Right forelimb (tissue), 1 donor: ENCODE results near the gene SAP25.
"Not testable (repeated sequence)": the region's sequence is repeated elsewhere in the genome, so short reads cannot be mapped to it uniquely, and the experiment has no call there.

Experiments
- DNase-seq: peaks from one replicate; pipeline ENCODE4 v3.0.0-alpha.2; 2018

SAP25 gene

DNA sequence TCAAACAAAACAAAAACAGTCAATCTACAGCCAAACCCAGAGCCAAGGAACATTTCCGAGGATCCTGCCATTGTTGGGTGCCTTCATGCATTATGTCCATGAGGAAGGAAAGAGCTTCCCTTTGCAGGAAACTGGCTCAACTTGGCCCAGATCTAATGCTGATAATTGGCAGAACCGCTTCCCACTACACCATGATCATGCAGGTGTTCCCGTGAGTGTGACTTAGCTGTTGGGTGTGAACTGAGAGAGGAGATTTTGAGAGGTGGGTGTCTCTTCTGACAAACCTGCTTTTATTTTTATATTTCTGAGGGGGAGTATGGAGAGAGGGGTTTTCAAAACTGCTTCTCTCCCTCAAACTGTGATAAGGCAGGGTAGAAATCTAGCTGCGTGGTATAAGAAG, 14.6 kb downstream of the SAP25 start:
- no peak for DNase-seq

DNA sequence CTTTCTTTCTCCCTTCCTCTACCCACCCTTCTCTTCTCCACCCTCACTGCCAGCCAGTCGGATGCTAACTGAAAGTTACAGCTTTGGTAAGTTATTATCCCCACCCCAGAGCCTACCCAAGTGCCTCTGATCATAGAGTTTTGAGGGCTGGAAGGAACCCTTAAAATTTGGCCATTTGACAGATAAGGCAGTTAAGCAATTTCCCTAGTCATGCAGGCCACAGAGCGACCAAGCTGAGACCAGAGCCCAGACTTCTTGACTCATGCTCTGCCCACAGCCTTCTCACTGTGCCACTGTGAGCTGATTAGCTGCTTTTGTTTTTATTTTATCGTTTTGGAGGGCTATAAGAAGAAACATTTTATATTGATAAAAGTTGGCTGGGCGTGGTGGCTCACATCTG, 17.2 kb downstream of the SAP25 start:
- no peak for DNase-seq

DNA sequence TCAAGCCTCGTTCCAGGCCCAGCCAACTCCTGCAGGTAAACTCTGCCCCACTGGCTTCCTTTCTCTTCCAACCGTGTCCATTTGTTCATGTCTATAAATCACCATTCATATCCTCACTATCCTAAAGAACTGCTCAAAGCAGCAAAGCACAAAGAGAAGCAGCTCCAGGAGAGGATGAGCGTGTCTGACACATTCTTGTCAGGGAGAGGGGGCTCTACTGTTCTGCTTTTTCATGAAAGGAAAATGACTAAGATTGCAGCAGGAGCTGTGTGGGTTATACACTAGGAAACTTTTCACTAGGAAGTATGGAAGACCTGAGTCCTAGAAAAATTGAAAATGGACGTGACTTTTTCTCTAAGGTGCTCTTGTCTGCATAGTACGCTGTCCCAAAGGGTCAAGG, 18.0 kb downstream of the SAP25 start:
- no peak for DNase-seq

DNA sequence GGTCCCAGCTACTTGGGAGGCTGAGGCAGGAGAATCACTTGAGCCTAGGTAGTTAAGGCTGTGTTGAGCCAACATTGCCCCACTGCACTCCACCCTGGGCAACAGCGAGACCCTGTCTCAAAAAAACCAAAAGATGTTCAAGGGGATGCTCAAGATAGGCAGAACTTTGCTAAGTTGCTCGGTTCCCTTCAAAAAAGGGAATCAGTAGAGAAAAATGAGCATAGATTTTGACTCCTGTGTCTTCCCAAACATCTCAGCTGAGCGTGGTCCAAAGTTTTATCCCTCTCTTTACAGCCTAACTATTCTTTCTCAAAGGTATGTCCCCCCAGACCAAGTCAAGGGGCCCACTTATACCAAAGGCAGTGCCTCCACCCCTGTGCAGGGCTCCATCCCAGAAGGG, 20.7 kb downstream of the SAP25 start:
- DNase-seq = no peak

DNA sequence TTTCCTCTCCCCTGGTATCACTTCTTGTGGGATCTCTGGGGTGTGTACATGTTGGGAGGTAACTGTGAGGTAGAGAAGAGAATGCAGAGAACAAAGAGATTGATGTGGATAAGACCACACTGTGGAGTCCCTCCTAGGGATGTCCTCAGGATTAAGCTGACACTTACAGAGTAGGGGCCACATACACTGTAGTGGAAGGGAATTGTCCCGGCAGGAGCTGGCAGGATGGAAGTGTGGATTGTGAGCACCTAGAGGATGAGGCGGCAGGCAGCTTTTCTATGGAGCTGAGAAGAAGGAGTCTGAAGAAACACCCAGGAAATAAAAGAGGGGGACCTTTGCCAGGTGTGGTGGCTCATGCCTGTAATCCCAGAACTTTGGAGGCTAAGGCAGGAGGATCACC, 21.2 kb downstream of the SAP25 start:
- DNase-seq = no peak

DNA sequence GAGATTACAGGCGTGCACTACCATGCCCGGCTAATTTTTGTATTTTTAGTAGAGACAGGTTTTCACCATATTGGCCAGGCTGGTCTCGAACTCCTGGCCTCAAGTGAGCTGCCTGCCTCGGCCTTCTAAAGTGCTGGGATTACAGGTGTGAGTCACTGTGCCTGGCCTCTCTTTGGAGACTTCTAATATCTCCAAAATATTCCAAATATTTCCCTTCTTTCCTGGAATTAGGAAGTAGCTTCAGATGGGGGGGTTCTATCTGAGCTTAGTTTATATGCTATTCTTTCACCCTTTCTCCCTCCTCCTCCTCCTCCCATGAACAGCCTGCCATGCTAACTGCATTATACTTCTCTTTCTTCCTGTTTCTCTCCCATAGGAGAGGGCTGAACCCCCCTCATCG, 25.3 kb downstream of the SAP25 start:
- not testable (repeated sequence) for DNase-seq

DNA sequence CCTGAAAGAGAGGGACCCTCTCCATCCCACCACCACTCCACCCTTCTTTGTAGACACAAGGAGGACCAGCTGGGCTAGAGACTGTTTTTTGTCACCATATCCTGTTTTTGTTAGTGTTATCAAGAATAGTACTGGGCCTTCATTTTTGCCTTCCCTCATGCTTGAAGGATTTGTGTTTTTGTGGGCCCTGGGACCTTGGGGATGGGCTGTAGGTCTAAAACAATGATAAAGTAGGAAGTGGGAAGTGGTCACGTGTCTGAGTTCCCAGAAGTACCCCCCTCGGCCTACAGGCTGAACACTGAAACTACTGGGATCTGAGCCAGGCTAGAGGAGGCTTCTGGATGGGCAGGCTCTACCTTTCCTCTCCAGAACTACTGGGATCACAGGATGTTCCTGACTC, 25.8 kb downstream of the SAP25 start:
- DNase-seq = no peak

DNA sequence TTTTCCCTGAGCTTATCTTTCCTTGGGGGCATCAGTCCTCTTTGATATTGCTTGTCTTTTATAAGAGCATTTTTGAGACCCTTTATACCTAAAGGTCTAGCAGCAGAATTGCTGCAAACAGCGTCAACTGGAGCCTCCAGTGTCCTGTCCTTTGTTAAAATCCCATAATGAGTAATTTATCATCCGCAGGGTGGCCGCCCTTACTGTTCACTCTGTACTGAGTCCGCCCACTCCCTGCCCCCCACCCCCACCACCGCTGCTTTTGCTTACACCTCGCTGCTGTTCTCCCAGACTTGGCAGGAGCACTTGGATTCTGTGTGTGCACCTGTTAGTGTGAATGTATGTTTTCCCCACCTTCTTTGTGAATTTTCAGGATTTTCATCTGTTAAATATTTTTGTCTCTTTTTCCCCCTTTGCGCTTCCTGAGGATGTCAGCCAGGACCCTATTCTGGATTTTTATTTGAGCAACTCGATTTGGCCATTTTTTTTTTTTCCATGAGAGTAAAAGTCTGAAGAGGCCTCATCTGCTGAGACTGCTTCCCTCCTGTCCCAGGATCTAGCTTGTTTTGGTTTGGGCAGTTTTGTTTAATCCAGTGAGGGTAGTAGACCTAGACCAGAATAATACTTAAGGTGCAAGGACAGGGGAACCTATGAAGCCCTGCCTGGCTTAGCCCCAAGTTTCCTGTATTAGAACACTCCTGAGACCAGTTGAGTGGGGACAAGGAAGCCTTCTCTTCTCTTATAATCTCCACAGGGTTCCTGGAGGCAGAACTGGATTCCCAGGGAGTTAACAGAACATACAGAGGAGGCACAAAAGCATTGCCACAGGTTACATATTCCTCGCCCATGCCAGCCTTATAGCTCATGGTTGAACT, 26.5 kb downstream of the SAP25 start:
- no peak for DNase-seq

DNA sequence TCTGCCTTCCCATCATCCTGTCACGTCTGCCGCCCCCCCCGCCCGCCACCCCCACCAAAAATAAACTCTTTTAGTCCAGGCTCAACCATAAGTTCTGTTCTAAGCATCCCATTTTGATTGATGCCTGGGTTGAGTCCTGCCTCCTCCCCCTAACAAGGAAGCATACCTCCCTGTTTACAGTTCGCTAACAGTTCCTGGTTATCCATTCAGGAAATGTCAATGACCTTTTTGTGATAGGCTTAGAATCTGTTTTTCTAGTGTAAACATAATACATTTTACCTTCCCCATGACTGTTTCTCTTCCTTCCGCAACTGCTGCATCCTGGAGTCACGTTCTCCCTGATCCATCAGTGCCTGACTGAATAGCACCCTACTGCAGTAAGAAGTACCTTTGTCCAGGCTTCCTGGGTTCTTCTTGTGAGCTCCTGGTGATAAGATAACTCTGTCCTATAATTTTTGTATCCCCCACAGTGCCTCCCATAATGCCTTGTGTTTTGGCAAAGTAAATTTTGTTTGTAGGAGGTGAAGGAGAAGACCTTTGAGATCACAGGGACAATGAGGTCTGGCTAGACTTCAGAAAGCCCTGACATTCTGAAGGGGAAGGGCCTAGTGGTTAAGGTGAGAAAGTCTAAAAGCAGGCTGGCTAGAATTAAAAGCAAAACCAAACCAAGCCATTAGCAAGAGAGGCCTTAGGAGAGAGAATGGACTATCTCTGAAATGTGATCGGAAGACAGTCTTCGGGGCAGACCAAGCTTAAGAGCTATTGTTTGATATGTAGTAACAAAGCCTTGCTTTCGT, 27.4 kb downstream of the SAP25 start:
- DNase-seq = no peak

DNA sequence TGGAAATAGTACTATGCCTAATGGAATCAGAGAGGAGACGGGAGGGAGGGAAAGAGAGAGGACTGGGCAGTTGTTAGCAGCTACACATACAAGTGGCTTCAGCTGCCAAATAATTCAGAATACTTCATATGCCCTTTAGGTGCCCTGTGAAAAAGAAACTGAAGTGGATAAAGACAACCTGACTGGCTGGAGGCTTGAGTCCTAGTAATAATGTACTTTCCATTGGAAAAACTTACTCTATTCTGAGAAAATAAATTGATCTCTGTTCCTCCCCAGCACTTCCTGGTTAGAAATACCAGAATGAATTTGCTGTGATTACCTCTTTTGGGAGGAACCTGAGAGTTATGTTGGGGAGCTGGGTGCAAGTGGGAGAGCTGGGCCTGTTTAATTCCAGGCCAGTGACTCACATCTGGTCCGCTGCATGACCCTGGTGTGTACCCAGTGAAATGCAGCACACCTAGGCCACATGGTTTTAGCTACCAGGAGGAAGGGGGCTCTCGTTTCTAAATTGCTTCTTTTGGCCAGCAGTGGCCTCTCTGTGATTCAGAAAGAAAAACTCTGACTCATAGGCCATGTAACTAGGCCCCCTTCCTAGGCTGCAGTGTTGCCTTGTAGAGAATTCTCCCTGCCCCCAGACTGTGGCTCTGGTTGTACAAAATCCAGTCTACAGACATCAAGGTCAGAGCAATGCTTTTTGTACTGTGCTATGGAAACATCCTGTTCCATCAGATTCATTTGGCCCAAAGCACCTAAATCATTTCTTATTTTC, 28.2 kb downstream of the SAP25 start:
- DNase-seq = no peak

DNA sequence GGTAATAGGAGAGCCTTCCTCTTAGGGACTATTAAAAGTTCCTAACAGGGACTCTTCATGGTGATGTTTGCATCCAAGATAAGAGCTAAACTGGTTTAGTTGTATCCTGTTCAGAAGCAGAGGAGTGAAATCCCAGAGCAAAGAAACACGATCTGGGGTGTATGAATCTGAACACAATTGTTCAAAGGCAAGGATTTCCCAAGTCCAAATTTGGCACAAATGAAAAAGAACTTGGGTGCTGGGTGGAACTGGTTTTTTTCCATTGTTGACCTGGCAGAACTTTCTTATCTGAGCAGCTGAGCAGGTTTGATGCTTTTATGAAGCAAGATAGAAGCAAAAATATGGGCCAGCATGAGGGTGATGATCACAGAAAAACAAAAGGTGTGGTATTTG, 28.7 kb downstream of the SAP25 start:
- no peak for DNase-seq

DNA sequence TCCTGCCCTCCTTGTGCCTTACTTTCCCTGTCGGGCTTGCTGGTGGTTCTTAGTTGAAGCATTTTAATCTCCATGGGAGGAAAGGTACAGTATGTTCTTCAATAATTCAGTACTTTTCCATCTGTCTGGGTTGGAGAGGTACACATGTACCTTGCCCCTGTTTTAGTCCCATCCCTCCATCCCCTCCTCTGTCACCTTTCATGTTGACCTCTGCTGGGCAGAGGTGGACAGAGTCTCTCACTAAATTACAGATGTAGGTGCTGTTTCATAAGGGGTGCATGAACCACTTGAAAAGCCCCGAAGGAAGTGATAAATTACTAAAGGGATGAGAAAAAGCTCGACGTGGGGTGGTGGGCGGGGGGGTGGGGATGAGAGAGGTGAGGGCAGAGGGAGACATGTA, 29.3 kb downstream of the SAP25 start:
- DNase-seq = no peak

DNA sequence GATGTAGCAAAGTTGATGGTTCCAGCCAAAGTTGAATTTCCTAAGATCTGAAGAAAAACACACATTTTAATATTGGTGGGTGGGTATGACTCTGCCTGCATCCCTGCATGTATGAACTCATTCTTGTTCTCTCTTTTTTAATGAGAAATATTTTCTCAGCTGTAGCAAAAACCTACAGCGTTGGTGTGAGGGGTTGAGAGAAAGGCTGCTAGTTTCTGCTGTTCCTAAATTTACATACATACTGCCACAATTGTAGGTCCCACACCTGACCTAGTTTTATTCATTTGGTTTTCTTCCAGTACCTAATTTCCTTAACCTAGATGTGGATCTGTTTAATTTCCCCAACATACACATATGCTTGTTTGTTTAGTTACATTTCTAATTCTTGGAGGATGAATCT, 30.1 kb downstream of the SAP25 start:
- no peak for DNase-seq

DNA sequence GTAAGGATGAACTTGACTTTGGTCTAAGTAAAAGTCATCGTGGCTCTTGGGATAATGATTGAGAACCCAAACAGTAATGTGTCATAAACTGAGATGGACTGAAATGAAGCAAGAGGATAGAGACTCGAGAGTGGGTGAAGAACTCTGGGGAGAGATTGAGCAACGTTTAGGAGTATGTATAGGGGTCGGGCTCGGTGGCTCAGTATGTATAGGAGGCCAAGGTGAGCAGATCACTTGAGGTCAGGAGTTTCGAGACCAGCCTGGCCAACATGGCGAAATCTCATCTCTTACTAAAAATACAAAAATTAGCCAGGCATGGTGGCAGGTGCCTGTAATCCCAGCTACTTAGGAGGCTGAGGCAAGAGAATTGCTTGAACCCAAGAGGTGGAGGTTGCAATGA, 32.4 kb downstream of the SAP25 start:
- not testable (repeated sequence) for DNase-seq

DNA sequence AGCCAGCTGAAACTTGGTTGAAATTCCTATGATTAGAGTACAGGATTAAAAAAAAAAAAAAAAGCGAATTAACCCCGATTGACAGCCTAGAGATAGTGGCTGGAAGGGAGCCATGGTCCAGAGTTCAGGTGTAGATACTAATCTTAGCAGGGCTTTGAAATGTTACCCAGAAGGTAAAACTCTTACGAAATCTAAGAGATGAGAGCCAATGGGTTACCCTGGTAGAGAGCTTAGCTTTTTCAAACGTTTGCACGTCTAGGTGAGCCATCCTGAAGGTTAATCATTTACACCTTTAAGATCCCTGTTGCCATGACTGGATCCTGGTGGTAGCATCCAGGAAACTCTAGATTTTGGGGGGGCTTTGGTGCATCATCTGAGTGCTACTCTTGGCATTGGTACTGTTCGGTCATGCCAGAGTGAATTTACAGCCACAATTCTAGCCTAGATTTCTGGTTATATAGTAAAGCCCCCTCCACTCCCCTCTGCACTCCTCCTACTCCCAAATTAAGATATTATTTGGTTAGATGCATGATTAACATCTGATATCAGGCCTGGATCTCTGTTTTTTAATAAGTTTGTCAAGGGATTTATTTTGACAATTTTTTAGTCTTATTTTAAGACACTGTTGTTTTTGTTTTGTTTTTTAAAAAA, 33.5 kb downstream of the SAP25 start:
- no peak for DNase-seq

DNA sequence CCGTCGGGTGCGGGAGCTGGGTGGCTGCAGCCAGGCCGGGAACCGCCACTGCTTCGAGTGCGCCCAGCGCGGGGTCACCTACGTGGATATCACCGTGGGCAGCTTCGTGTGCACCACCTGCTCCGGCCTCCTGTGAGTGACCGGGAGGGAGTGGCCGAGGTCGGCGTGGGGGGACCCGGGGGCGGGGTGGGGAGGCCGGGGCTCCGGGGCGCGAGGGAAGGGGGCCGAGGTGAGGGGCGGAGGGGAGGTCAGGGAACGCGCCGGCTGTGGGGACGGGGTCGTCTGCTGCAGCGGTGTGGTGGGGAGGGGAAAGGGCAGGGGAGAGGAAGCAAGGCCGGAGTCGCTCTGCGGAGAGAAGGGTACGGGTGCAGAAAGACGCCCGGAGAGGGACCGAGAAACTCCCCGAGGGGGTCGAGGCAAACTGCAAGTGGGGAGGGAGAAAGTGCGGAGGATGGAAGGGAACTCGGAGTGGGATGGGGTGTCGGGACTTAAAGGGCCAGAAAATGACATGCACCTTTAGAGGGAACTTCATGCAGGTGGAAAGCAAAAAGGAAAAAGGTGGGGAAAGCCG, 34.2 kb downstream of the SAP25 start:
- DNase-seq = no peak

DNA sequence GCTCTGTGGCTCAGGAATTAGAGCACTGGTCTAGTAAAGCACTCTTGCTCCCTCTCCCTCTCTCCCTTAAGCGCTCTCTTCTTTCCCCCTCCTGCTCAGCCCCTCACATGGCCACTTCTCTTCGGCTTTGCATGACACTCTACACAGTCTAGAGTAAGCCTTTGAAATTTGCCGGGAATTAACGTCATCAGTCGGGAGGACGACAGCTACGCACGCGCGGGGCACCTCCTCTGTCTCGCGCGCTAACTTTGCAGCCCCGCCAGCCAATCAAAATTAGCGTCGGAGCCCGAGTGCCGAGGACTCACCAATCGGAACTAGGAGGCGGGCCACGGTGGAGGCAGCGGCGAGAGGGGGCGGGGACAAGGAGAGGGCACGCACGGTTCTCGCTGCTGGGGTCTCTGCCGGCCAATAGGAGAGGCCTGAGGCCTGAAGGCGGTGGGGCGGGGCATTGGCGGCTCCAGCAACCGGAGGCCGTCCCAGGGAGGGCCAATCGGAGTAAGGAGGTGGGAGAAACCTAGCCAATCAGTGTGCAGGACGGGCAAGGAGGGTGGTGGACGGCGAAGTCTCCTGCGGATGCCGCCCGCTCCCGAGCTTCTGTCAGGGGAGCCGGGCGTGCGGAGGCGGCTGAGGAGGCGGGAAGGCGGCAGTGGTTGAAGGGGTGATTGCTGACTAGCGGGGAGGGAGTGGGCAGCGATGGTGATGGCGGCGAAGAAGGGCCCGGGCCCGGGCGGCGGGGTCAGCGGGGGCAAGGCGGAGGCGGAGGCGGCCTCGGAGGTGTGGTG, 34.9 kb downstream of the SAP25 start, which contains the start of gene AGFG2:
Gene AGFG2, plus strand, starts transcription at position 550 of the 782 bp plus-strand sequence. Its CDS starts 144 bp downstream, at position 694.
- DNase-seq = peak; percentile 100

DNA sequence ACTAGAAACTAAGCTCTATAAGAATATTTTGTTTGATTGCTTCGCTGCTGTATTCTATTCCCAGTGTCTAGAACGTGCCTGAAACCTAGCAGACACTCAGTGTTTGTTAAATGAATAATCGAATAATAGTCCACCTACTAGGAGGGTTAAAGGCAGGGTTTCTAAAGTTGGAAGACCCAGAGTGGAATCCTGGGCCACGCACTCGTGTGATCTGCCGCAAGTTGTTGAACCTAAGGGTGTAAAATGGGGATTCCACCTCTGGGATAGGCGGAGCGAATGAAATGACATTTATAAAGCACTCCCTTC, 35.4 kb downstream of the SAP25 start:
- DNase-seq = no peak

DNA sequence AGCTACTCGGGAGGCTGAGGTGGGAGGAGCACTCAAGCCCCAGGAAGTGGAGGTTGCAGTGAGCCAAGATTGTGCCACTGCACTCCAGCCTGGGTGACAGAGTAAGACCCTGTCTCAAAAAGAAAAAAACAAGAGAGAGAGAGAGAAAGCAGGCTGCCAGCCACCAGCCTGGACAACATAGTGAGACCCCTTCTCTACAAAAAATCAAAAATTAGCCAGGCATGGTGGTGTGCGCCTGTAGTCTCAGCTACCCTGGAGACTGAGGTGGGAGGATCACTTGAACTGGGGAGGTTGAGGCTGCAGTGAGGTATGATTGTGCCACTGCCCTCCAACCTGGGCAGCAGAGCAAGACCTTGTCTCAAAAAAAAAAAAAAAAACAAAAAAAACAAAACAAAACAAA, 37.0 kb downstream of the SAP25 start:
- not testable (repeated sequence) for DNase-seq

DNA sequence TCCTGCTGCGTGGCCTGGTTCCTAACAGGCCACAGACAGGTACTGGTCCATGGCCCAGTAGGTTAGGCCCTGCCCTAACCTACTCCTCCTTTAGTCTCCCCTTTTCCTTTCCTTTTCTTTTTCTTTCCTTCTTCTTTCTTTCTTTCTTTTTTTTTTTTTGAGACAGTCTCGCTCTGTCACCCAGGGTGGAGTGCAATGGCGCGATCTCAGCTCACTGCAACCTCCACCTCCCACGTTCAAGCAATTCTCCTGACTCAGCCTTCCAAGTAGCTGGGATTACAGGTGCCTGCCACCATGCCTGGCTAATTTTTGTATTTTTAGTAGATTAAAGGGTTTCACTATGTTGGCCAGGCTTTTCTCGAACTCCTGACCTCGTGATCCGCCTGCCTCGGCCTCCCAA, 37.7 kb downstream of the SAP25 start:
- DNase-seq = not testable (repeated sequence)

DNA sequence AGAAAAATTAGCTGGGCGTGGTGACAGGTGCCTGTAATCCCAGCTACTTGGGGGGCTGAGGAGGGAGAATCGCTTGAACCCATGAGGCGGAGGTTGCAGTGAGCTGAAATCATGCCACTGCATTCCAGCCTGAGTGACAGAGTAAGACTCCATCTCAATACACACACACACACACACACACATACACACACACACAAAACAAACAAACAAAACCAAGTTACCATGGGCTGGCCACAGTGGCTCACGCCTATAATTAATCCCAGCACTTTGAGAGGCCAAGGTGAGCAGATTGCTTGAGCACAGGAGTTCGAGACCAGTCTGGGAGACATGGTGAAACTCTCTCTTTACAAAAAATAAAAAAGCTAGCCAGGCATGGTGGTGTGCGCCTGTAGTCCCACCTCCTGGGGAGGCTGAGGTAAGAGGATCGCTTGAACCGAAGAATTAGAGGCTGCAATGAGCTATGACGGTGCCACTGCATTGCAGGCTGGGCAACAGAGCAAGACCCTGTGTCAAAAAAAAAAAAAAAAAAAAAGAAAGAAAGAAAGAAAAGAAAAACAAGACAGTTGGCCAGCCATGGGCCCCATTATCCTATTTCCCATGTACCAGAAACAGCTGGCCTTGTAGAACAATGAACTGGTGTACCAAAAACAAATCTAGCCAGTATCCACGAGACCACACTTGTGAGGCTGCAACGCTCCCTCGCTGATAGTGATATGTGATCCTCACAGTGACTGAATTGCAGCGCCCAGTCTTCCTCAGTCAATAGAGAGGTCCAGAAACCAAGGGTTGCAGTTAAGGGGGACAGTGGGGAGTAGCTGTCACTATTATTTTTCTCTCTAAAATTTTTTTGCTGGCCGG, 41.3 kb downstream of the SAP25 start:
- DNase-seq = no peak
